HG03135 (cell line): ENCODE results near the gene PIK3CD.
A peak's percentile ranks its signal among the peaks of the same experiment; 100 is the strongest.

ENCODE experiments used
- ATAC-seq: cut with Tn5 transposase; IDR thresholded peaks from one replicate; pipeline ENCODE4 v1.9.1; 2021; ENCODE audit warnings: mild to moderate bottlenecking, moderate library complexity; ENCODE audit not compliant: unreplicated experiment

PIK3CD gene

DNA sequence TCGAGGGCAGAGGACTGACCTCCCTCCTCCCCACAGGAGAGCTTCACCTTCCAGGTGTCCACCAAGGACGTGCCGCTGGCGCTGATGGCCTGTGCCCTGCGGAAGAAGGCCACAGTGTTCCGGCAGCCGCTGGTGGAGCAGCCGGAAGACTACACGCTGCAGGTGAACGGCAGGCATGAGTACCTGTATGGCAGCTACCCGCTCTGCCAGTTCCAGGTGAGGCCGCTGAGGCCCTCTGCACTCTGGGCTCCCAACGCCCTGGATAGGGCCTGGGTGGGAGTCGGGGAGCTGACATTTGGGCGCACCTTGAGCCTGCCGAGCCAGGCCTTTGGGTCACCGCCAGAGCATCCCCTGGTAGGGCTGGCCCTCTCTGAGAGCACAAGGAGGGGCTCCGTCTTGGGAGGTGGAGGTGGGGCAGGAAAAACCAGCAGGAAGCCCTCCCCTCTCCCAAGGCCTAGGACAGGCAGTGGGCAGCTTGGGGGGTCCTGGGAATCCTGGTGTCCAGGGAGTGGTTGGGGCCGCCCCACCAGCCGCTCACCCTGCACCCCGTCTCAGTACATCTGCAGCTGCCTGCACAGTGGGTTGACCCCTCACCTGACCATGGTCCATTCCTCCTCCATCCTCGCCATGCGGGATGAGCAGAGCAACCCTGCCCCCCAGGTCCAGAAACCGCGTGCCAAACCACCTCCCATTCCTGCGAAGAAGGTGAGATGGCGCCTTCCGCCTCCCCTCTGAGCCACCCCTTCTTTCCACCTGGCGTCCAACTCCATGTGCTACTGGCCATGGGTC lies 65.1 kb downstream of the PIK3CD start:
- ATAC-seq = no peak

DNA sequence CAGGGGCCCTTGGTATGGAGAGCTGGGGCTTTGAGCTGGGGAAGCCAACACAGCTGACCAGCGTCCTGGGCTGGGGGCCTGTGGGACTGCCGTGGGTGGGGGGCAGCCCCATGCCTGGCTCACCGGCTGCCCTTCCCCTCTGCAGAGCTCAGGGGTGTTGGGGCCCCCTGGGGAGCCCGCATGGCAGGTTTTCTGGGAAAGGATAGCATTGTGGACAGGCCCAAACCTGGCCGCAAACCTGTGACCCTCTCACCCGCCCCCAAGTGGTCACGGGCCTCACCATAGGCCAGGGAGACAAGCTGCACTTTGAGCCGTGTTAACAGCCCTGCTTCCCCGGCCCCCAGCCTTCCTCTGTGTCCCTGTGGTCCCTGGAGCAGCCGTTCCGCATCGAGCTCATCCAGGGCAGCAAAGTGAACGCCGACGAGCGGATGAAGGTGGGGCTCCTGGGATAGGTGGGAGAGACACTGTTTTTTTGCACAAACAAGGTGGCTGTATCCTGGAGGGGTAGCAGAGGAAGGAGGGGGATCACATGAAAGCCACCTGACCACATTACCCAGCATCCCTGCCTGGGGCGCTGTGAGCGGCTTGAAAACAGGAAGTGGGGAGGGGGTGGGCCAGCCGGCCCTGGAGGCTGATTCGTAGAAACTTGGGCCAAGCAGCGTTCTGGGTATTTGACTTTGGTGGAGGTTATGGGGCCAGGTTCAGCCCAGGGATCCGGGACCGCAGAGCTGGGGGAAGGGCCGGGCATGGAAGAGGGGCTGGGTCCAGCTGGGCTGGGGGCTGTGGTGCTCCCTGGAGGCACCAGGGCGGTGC lies 65.9 kb downstream of the PIK3CD start:
- peak; percentile 63 for ATAC-seq

DNA sequence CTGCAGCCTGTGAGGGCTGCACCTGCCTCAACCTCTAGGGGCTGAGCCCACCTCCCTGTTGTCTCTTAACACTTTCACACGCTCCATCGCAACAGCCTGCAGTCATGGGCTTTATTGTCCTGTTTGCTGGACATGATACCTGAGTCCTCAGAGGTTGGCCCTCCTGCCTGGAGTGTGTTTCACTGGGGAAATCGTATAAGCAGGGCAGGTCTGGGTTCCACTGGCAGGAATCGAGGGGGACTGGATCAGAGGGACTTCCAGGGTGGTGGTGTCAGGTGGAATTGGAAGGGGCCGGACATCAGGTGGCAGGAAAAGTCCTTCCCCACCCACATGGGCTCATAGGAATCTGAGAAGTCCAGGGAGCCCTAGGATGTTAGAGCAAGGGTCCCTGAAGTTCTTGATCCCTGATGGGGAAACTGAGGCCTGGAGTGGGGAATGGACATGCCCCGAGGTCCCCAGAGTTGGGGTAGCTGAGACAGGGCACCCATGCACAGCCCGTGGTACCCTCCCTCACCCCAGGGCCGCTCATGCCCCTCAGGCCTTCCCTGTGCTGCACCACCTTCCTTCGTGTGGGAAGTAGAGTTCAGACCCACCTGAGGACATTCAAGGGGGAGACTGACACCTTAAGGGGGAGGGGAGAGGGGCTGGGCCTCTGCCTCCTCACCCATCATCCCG lies 66.6 kb downstream of the PIK3CD start:
- ATAC-seq = no peak

DNA sequence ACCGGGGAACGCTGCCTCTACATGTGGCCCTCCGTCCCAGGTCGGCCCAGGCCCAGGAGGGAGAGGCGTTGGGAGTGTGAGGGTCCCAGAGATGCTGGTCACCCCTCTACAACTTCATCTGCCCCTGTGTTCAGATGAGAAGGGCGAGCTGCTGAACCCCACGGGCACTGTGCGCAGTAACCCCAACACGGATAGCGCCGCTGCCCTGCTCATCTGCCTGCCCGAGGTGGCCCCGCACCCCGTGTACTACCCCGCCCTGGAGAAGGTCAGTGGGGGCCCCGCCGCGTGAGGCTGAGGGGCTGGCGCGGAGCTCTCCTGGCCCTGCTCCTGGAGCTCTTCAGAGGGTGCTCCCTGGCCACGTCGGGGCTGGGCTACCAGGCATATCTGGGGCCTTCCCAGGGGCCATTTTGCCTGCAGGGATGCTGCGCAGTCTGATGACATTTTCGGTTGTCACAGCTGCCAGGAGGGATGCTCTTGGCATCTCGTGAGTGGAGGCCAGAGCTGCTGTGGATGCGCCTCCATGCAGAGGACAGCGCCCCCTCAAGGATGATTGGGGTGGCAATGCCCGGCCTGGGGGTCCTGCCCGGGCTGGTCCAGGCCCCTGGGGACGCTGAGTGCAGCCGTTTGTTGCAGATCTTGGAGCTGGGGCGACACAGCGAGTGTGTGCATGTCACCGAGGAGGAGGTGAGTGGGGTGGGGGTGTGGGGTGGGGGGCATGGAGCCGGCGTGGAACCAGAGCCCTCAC lies 68.6 kb downstream of the PIK3CD start:
- ATAC-seq = no peak

DNA sequence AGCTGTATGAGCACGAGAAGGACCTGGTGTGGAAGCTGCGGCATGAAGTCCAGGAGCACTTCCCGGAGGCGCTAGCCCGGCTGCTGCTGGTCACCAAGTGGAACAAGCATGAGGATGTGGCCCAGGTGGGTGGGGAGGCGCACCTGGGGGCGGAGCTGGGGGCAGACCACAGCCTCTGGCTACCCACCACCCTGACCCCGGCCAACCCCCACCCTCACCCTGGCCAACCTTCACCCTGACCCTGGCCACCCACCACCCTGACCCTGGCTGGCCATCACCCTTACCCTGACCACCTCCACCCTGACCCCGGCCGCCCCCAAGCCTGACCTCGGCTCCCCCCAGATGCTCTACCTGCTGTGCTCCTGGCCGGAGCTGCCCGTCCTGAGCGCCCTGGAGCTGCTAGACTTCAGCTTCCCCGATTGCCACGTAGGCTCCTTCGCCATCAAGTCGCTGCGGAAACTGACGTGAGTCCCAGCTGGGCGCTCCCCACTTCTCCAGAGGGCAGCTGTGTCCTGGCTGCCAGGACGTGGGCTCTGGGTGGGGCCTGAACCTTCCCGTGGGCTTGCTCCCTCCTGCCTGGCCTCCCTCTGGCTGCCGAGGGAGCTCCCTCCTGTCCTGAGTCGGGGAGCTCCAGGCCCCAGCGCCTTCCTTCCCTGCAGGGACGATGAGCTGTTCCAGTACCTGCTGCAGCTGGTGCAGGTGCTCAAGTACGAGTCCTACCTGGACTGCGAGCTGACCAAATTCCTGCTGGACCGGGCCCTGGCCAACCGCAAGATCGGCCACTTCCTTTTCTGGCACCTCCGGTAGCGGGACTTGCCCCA lies 69.5 kb downstream of the PIK3CD start:
- no peak for ATAC-seq

DNA sequence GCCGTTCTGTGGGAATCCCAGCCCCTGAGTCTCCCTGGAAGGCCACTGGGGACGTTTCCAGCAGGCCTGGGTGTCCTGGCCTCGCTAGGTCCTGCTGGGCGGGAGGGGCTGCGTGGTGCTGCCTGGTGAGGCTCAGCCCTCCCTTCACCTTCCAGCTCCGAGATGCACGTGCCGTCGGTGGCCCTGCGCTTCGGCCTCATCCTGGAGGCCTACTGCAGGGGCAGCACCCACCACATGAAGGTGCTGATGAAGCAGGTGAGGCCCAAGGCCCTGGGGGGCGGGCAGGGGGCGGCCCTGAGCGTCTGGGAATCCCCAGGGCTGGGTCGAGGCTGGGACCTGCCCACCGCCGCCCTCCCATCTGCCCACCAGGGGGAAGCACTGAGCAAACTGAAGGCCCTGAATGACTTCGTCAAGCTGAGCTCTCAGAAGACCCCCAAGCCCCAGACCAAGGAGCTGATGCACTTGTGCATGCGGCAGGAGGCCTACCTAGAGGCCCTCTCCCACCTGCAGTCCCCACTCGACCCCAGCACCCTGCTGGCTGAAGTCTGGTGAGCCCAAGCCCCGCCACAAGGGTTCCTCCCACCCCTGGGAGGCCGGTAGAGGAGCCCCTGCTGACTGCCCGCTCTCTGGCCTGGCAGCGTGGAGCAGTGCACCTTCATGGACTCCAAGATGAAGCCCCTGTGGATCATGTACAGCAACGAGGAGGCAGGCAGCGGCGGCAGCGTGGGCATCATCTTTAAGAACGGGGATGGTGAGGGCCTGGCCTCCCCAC lies 70.3 kb downstream of the PIK3CD start:
- no peak for ATAC-seq

DNA sequence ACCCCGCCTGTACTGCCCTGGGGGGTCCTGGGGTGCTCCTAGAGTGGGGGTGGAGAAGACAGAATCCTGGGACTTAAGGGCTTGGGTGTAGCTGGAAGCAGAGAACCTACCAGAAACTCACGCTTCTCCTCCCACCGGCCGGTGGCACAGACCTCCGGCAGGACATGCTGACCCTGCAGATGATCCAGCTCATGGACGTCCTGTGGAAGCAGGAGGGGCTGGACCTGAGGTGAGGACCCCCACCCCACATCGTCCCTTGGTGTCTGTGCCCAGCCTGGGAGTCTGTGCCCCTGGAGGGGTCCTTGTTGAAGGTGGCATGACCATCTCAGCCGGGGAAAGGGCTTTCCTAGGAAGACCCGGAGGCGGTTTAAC lies 70.8 kb downstream of the PIK3CD start:
- no peak for ATAC-seq

DNA sequence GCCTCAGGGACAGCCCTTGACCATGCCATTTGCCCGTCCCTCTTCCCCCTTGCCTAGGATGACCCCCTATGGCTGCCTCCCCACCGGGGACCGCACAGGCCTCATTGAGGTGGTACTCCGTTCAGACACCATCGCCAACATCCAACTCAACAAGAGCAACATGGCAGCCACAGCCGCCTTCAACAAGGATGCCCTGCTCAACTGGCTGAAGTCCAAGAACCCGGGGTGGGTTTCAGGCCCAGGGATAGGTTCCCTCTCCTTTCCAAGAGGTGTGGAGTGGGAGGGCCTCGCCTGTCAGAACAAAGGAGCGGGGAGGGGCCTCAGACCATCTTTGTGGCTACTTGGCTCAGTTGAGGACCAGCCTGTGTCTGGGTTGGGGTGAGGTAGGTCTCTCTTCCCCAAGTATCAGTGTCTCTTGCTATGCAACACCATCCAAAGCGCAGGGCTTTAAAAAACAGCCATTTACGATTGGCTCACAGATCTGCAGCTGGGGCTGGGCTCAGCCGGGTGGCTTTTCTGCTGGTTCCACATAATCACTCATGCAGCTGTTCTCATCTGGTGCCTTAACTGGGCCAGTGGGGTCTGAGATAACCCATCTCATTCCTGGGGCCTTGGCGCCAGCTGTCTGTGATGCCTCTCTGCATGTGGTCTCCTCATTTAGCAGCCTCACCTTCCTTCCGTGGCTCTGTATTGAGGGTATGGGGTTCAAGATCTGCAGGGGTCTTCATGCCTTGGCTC lies 71.7 kb downstream of the PIK3CD start:
- no peak for ATAC-seq

DNA sequence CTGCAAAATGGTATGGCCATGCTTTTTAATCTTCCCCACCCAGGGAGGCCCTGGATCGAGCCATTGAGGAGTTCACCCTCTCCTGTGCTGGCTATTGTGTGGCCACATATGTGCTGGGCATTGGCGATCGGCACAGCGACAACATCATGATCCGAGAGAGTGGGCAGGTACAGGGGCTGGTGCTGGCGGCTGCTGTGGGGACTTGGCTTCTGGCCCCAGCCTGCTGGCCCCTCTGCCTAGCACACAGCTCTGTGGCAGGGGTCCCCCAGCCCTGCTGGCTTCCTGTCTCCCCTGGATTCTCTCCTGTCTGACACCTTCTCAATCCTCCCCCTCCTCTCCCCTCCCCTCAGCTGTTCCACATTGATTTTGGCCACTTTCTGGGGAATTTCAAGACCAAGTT lies 72.4 kb downstream of the PIK3CD start:
- ATAC-seq = no peak

DNA sequence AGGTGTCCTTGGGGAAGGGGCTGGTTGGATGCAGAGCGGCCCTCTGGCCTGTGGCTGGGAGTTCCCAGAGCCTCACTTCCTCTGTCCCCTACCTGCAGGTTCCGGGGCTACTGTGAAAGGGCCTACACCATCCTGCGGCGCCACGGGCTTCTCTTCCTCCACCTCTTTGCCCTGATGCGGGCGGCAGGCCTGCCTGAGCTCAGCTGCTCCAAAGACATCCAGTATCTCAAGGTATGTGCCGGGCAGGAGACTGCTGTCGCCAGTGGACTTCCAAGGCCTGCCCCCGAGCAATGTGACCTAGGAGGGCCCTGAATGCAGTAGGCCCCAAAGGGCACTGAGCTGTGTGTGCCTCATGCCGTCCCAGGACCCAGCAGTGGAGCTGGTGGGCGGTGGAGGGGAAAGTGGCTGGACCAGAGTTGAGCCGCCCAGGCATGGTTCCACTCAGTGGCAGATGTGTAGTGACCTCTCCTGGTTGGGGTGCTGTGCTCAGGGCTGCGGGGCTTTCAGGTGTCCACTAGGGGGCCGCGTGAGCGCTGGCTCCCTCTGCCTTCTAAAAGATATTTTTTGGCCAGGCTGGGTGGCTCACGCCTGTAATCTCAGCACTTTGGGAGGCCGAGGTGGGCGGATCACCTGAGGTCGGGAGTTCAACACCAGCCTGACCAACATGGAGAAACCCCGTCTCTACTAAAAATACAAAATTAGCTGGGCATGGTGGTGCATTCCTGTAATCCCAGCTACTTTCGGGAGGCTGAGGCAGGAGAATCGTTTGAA lies 73.4 kb downstream of the PIK3CD start:
- peak; percentile 58 for ATAC-seq

DNA sequence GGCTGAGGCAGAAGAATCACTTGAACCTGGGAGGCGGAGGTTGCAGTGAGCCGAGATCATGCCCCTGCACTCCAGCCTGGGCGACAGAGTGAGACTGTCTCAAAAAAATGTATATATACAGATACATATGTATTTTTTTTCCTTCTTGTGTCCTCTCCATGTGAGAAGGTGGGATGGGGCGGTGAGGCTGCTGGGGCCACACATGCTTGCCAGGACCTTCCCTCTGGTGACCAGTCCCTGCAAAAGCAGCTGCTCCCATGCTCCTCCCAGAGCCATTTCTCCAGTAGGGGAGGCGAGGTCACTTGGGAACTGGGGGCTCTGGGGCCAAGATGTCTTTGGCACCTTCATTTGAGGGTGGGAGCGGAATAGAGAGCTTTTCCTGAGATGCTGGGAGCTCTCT lies 74.9 kb downstream of the PIK3CD start:
- no peak for ATAC-seq

DNA sequence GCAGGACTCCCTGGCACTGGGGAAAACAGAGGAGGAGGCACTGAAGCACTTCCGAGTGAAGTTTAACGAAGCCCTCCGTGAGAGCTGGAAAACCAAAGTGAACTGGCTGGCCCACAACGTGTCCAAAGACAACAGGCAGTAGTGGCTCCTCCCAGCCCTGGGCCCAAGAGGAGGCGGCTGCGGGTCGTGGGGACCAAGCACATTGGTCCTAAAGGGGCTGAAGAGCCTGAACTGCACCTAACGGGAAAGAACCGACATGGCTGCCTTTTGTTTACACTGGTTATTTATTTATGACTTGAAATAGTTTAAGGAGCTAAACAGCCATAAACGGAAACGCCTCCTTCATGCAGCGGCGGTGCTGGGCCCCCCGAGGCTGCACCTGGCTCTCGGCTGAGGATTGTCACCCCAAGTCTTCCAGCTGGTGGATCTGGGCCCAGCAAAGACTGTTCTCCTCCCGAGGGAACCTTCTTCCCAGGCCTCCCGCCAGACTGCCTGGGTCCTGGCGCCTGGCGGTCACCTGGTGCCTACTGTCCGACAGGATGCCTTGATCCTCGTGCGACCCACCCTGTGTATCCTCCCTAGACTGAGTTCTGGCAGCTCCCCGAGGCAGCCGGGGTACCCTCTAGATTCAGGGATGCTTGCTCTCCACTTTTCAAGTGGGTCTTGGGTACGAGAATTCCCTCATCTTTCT lies 75.5 kb downstream of the PIK3CD start:
- no peak for ATAC-seq

DNA sequence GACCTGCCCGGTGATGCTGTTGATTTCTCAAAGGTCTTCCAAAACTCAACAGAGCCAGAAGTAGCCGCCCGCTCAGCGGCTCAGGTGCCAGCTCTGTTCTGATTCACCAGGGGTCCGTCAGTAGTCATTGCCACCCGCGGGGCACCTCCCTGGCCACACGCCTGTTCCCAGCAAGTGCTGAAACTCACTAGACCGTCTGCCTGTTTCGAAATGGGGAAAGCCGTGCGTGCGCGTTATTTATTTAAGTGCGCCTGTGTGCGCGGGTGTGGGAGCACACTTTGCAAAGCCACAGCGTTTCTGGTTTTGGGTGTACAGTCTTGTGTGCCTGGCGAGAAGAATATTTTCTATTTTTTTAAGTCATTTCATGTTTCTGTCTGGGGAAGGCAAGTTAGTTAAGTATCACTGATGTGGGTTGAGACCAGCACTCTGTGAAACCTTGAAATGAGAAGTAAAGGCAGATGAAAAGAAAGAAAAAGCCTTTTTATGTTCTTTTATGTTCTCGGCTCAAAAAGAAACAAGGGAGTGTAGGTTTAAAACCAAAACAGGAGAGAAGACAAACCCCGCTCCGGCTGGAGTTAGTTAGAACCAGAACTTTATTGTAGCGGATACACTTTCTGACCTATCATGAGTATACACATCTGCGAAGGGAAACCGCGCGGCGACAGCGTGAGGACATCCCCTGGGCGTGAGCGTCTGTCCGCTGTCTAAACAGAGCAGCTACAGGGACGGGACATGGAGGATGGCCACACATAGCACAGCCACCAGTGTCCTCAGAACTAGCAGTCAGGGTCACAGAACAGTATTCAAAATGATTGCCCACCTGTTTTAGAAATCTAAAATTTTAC lies 77.1 kb downstream of the PIK3CD start:
- ATAC-seq = no peak

DNA sequence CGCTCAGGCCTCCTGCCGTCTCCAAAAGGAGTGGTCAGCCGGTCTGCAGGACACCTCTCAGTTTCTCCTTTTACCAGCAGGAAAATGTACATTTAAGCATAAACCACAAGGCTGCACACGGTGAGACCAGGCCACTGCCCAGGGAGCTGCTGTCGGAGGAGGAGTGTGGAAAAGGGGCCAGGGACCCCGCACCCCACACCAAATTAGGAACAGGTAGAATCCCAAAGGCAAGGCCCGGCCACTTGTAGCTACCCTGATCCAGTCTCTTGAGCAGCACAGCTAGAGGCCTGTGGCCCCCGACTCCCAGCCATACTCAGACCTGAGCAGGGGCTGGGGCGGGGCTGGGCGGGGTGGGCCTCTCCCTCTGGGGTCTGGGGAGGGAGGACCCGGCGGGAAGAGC lies 78.0 kb downstream of the PIK3CD start:
- no peak for ATAC-seq

DNA sequence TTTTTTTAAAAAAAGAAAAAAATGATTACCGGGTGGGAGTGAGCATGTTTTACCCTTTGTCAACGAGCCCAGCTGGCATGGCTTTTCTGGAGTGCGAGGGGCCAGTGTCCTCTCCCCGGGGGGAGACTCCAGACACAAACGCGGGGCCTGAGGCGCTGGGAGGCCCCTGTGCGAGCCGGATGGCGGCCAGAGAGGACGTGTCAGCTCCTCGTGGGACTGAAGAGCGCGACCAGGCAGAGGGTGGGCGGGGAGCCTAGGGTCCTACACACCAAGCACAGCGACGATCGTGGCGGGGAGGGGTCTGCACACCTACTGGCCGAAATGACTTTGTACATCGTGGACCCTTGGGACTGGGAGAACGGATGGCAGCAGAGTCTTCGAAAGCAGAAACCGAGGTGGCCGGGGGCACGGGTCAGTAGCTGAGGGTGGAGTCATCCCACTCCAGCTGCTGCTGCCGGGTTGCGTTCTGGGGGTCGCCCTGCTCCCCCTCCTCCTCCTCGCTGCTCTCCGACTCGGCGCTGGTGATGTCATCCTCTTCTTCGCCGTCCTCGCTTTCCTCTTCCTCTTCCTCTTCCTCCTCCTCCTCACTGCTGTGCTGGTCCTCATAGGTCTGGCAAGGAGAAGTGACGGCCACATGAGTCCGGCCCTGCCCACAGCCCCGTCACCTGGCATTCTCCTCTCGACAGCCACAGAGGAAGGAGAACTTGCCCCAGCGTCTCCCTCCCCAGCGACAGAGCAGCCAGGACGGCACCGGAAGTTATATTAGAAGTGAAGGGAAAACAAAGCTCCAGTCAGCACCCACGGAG lies 78.8 kb downstream of the PIK3CD start:
- no peak for ATAC-seq

DNA sequence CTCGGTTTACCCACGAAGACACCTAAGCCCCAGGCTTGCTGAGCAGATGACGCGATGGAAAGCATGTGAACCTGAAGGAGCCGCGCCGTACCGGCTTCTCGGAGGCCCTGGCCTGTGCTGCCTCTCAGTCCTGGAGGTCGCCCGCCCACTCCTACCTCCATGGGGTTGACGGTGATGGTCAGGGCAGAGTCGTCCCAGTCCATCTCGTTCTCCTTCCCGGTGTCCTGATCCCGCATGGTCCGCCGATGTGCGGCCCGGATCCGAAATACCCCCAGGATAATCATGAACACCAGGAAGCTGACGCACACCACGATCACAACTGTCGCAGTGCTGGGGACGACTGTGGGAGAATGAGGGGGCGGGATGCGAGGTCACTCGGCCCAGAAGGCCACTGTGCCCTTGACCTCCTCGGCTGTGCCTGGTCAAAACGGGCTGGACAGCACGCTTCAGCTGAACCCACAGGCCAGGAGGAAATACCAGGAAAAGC lies 79.6 kb downstream of the PIK3CD start:
- ATAC-seq = no peak
